Endometrial microvascular endothelial cells (primary cell): ENCODE results near the gene GPR137. TPM values are rescaled to one million over a fixed set of nuclear protein-coding genes. Genes with fewer than 3 reads are reported as not detected.

Source experiments
- in situ Hi-C: cut with HindIII; loops from 2 replicates; pipeline ENCODE4 v1.10.0; 2017; ENCODE audit warnings: low sequenced_read_pairs, low pct_unique_long_range_greater_than_20kb; ENCODE audit errors: inconsistent ontology term
- total RNA-seq: library from RNA; depleted of rRNA; stranded (reverse); fragments of >200 nt; gene quantifications from one replicate; pipeline ENCODE4 v1.2.3, GENCODE V29; 2015; ENCODE audit errors: inconsistent ontology term

The GPR137 gene
- total RNA-seq, 1 donor from 2014 or later = 26.8 TPM

DNA sequence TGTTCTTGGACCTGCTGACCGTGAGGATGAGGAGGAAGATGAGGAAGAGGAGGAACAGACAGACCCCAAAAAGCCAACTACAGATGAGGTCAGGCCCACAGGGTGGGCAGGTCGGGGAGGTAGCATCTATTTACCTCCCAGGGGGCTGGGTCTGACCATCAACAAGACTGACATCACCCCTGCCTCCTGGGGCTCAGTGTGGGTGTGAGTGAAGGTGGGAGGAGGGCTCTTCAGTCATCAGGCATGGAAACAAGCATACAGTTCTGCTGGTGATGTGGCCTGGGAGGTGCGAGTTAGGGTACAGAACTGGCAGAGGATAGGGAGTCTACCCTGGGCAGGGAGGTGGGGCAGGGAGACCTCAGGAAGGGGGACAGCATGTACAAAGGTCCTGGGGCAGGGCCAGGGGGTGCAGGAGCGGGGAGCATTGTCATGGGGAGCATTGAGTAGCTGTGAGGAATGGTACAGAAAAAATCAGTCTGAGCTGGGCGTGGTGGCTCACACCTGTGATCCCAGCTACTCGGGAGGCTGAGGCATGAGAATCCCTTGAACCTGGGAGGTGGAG is 25.4 kb upstream of the GPR137 start:
- in situ Hi-C loops = no loop called here

- in situ Hi-C loops = no loop called here
These were observed 24.0 kb upstream of the GPR137 start for GRCh38 chr11:64261556-64262080.

DNA sequence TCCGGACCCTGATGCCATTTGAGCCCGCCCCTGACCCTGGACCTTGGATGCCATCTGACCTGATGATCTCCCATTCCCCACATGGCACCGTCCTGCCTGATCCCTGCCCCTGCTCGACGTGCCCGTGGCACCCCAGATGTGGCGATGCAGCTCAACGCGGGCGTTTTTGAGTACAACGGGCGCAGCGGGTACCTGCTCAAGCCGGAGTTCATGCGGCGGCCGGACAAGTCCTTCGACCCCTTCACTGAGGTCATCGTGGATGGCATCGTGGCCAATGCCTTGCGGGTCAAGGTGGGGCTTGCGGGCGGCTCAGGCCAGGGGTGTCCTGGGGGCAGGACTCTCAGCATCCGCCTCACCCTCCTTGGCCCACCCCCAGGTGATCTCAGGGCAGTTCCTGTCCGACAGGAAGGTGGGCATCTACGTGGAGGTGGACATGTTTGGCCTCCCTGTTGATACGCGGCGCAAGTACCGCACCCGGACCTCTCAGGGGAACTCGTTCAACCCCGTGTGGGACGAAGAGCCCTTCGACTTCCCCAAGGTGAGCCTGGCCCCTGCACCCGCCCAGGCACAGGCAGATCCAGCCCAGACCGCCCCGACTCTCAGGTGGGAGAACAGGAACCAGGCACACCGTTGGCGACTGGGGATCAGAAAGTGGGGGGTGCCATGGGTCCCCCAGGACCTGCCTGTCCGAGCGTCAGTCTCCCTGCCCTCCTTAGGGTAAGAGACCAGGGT is 23.2 kb upstream of the GPR137 start:
- in situ Hi-C loops = no loop called here

GRCh38 chr11:64263021-64263946 is 22.4 kb upstream of the GPR137 start:
- in situ Hi-C loops = no loop called here

DNA sequence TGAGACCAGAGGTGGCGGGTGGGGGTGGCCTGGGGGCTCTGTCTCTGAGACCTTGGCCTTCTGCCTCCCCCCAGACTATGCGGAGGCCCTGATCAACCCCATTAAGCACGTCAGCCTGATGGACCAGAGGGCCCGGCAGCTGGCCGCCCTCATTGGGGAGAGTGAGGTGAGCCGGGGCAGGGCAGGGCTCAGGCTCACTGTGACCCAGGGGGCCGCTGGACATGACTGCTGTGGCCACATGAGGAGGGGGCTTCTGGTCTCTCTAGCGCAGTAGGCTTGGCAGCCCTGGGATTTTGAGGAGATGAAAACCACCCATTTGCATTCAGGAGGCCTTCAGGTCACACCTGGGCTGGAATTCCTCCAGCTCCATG is 21.7 kb upstream of the GPR137 start:
- in situ Hi-C loops = no loop called here

DNA sequence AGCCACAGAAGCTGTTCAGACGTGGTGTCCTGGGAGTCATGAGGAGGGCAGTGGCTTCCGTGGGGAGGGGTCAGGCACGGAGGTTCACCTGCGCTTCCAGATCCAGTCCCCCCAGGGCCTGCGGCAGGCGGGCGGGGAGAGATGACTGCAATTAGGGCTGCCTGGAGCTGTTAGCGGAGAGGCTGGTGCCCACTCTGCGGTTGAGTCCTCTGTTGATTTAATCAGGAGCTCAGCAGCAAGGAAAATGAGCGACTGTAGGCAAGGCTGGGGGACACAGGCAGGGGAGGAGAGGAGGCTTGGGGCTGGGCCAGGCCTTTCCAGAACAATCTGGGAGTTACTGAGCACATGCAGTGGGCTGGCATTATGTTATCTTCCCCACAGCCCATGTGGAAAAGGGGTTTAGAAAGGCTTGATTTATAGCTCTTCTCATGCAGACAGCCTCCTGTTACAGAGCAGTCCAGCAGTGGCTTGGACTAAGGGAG is 21.2 kb upstream of the GPR137 start:
- in situ Hi-C loops = no loop called here

DNA sequence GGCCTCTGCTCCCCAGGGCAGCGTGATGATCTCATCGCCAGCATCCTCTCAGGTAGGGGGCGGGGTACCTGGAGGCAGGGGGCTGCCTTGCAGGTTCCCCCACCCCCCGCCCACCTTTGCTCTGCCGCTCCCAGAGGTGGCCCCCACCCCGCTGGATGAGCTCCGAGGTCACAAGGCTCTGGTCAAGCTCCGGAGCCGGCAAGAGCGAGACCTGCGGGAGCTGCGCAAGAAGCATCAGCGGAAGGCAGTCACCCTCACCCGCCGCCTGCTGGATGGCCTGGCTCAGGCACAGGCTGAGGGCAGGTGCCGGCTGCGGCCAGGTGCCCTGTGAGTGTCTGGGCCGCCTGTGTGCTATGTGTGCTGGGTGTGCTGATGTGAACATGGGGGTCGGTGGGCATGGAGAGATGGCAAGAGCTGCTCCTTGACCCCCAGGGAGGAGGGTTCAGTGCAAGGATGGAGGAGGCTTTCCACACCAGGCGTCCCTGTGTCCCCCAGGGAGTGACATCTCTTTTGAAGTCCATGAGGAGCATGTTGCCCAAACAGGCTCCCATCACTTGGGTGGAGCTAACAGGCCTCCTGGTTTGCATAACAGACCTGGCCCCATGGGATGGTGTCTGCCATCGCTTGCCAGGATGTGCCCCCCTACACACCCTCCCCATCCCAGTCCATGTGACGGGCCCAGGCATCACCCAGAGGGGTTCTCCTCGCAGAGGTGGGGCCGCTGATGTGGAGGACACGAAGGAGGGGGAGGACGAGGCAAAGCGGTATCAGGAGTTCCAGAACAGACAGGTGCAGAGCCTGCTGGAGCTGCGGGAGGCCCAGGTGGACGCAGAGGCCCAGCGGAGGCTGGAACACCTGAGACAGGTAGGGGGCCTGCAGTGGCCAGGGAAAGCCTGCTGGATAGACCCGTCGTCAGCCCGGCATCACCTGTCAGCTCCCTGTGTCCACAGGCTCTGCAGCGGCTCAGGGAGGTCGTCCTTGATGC is 20.2 kb upstream of the GPR137 start:
- in situ Hi-C loops = no loop called here

- in situ Hi-C loops = no loop called here
These were observed 19.3 kb upstream of the GPR137 start for GRCh38 chr11:64266339-64266738.

- in situ Hi-C loops = no loop called here
These were observed 18.3 kb upstream of the GPR137 start for GRCh38 chr11:64267207-64267945.

DNA sequence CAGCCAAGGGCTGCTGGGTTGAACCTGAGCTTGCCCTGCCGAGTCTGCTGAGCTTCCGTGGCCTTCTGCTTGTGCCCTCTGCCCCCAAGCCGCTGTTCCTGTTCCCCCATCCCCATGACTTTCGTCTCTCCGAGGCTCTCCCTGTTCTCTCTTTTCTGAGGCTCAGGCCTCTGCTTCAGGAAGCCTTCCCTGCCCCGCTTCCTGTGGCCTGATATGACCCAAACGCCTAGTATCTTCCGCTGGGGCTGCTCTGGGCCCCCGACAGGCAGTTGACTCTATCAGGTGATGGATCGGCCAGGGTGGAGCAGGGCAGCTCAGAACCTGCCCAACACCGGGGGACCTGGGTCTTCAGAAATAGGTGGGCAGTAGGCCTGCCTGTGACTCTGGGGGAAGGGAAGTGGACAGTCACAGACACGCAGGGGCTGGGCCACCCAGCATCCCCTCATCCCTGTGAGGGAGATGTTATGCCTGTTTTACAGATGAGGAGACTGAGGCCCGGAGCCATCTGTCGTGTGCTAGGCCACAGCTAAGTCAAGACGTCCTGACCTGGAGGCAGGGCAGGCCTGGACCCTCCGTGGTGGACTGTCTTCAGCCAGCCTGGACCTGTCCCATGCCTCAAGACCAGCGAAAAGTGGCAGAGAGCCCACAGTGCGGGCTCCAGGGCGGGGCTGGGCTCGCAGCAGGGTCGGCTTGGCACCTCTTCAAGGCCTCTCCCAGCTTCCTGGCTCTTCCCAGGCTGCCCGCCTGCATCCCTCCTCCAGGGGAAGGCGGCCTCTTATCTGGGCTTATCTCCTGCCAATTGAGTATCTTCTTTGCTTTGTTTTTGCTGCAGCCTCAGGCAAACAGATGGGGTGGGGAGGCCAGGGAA is 17.4 kb upstream of the GPR137 start:
- in situ Hi-C loops = no loop called here

GRCh38 chr11:64268893-64269539 is 16.6 kb upstream of the GPR137 start:
- in situ Hi-C loops = no loop called here

DNA sequence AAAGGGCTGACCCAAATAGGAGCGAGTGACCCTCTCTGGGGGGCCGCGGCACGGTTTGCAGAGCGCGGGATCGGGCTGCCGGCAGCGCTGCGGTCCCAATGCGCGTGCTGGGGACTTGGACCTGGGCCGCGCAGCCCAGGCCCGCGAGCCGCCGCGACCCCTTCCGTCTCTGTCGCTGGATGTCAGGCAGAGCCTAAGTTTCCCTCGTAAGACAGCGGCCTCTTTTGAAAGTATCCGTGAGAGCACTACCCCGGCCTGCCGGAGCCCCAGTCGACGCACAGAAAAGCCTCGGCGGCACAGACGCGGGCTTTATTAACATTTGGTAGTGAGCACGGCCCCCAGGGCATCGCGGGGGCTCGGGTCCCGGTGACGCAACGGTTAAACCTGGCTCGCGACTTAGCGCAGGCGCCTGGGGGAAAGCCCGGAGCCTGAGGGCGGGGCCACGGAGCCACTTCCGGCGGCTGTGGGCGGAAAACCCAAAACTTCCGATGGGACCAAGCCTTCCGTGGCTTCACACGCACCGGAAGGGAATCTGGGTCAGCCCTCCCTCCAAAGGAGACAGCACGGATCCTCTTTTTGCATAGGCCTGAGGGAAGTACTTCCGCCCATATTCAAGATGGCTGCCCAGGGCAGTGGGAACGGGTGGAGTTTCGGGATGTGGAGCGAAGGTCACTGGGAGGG is 16.0 kb upstream of the GPR137 start:
- in situ Hi-C loops = no loop called here

- in situ Hi-C loops = no loop called here
These were observed 10.4 kb upstream of the GPR137 start for GRCh38 chr11:64275031-64275800.

DNA sequence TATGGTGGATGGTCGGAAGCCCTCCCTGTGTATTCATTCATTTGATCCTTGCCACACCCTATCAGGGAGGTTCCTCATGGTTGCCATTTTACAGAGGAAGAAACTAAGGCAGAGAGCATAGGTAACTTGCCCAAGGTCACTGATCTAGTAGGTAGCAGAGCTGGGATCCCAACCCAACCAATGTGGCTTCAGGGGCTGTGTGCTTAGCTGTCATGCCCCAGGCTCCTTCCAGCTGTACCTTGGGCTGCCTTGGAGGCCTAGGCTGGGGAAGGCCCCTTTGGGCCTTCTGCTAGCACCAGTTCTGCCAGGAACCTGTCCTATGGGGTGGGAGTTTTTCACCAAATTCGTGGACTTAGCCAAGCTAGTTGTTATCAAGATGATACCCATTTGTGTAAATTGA is 9.8 kb upstream of the GPR137 start:
- in situ Hi-C loops = no loop called here
